ENCODE results near the gene SOX15. TPM values are rescaled to one million over a fixed set of nuclear protein-coding genes. Genes with fewer than 3 reads are reported as not detected.

Gene SOX15
- total RNA-seq, 1 experiment from 2014 or later, result 6.3 TPM

GRCh38 chr17:7580604-7581575, 9.0 kb downstream of the SOX15 start:
- H3K79me2 ChIP-seq (ENCODE audit: low read length), result peaks cover 55% of the 10 kb centered on the region
- POLR2A ChIA-PET (ENCODE audit: unreplicated experiment), result no interaction called here
- TF ChIP-seq CTCF (conservative IDR thresholded peaks at IDR 0.05; ENCODE audit: low read depth, low read length) (no peak), EZH2phosphoT487 (IDR thresholded peaks at IDR 0.05; ENCODE audit: borderline replicate concordance, low read length) (no peak), EZH2 (IDR thresholded peaks at IDR 0.05; ENCODE audit: low read length, unreplicated experiment) (no peak)
- no peaks in the 10 kb centered on the region for H3K9me3 ChIP-seq (ENCODE audit: low read length)
- no peak for ATAC-seq
- peaks cover 21% of the 10 kb centered on the region for H4K20me1 ChIP-seq (ENCODE audit: low read length)
- no TSS peak for BruUV-seq (replicated peaks)
- H3K4me2 ChIP-seq (ENCODE audit: low read length), result no peak overlapping the region
- no peaks in the 10 kb centered on the region for H3K9me2 ChIP-seq (replicated peaks; ENCODE audit: low read length)
- H3K9ac ChIP-seq (ENCODE audit: low read length), result no peak overlapping the region
- no peak for DNase-seq
- H3K4me1 ChIP-seq (ENCODE audit: insufficient read depth, low read length), result peaks cover 48% of the 10 kb centered on the region
- H3F3A ChIP-seq (ENCODE audit: low read length, unreplicated experiment), result peaks cover 23% of the 10 kb centered on the region
- no peak overlapping the region for H2AFZ ChIP-seq (ENCODE audit: low read length)
- no peaks in the 10 kb centered on the region for H3K27me3 ChIP-seq (ENCODE audit: low read length)
- H3K4me3 ChIP-seq (ENCODE audit: low read length), result no peak overlapping the region
- no peak overlapping the region for H3K27ac ChIP-seq (ENCODE audit: low read length)
- CTCF ChIA-PET, result no interaction called here
- intact Hi-C loops (cut with micrococcal nuclease), result no loop called here
- H3K36me3 ChIP-seq (ENCODE audit: low read depth, low read length), result peaks cover 22% of the 10 kb centered on the region

GRCh38 chr17:7579834-7580603, 9.9 kb downstream of the SOX15 start:
- peaks cover 55% of the 10 kb centered on the region for H3K79me2 ChIP-seq (ENCODE audit: low read length)
- H3K4me3 ChIP-seq (ENCODE audit: low read length), result 0 out of 2 replicates have a peak overlapping the region, but pooled peaks have one; percentile 1
- BruUV-seq (replicated peaks), result no TSS peak
- no peak overlapping the region for H2AFZ ChIP-seq (ENCODE audit: low read length)
- H3F3A ChIP-seq (ENCODE audit: low read length, unreplicated experiment), result peaks cover 31% of the 10 kb centered on the region
- CTCF ChIA-PET, result interaction anchor here (1.3 kb wide), 1 partner anchor 107 kb away, joined by 4 read pairs; the partner anchor contains the start of gene TP53
- no peaks in the 10 kb centered on the region for H3K9me2 ChIP-seq (replicated peaks; ENCODE audit: low read length)
- DNase-seq, result no peak
- H3K9ac ChIP-seq (ENCODE audit: low read length), result peak overlapping the region; percentile 35
- H3K27me3 ChIP-seq (ENCODE audit: low read length), result no peaks in the 10 kb centered on the region
- ATAC-seq, result no peak; the same call in 1 of the 2 replicates
- H3K27ac ChIP-seq (ENCODE audit: low read length), result peak overlapping the region; percentile 83
- H3K4me1 ChIP-seq (ENCODE audit: insufficient read depth, low read length), result peaks cover 57% of the 10 kb centered on the region
- intact Hi-C loops (cut with micrococcal nuclease), result loop anchor here (5.0 kb wide), 1 partner anchor 107 kb away; the partner anchor contains the start of genes TP53 and WRAP53
- no peak for TF ChIP-seq EZH2phosphoT487 (IDR thresholded peaks at IDR 0.05; ENCODE audit: borderline replicate concordance, low read length)
- no peak for TF ChIP-seq EZH2 (IDR thresholded peaks at IDR 0.05; ENCODE audit: low read length, unreplicated experiment)
- no peak for TF ChIP-seq CTCF (conservative IDR thresholded peaks at IDR 0.05; ENCODE audit: low read depth, low read length)
- H3K9me3 ChIP-seq (ENCODE audit: low read length), result no peaks in the 10 kb centered on the region
- POLR2A ChIA-PET (ENCODE audit: unreplicated experiment), result no interaction called here
- H3K4me2 ChIP-seq (ENCODE audit: low read length), result peak overlapping the region; percentile 26
- peaks cover 30% of the 10 kb centered on the region for H3K36me3 ChIP-seq (ENCODE audit: low read depth, low read length)
- H4K20me1 ChIP-seq (ENCODE audit: low read length), result peaks cover 30% of the 10 kb centered on the region
